HUES6 (cell line): ENCODE data around the gene RIPOR3.
"Not testable (repeated sequence)": the region's sequence is repeated elsewhere in the genome, so short reads cannot be mapped to it uniquely, and the experiment has no call there.

Experiments used
- H3K27ac ChIP-seq: 2 replicates; pipeline ENCODE4 v1.7.0; 2013; ENCODE audit warnings: low read depth, mild to moderate bottlenecking, low read length, inconsistent platforms
- H3K27me3 ChIP-seq: 2 replicates; pipeline ENCODE4 v1.6.1; 2013; ENCODE audit warnings: low read length; ENCODE audit not compliant: control insufficient read depth, insufficient read depth
- H3K36me3 ChIP-seq: 2 replicates; pipeline ENCODE4 v1.6.1; 2013; ENCODE audit warnings: low read length; ENCODE audit not compliant: control insufficient read depth, insufficient read depth
- H3K4me1 ChIP-seq: 2 replicates; pipeline ENCODE4 v1.6.1; 2013; ENCODE audit warnings: low read length; ENCODE audit not compliant: control insufficient read depth, insufficient read depth
- H3K4me3 ChIP-seq: 2 replicates; pipeline ENCODE4 v1.5.1; 2013; ENCODE audit warnings: low read depth, low read length
- H3K9ac ChIP-seq: one replicate; pipeline ENCODE4 v1.6.1; 2013; ENCODE audit warnings: mild to moderate bottlenecking, low read length
- H3K9me3 ChIP-seq: 2 replicates; pipeline ENCODE4 v1.6.1; 2013; ENCODE audit warnings: low read depth, low read length; ENCODE audit not compliant: control insufficient read depth, insufficient read depth

RIPOR3 gene

GRCh38 chr20:50682947-50683530 is 8.3 kb downstream of the RIPOR3 start:
- no peak overlapping the region for H3K27ac ChIP-seq
- H3K4me3 ChIP-seq: no peak overlapping the region
- H3K9me3 ChIP-seq: no peaks in the 10 kb centered on the region
- no peaks in the 10 kb centered on the region for H3K27me3 ChIP-seq
- H3K4me1 ChIP-seq: peaks cover 4% of the 10 kb centered on the region; the same call in 1 of the 2 replicates
- no peak overlapping the region for H3K9ac ChIP-seq
- no peaks in the 10 kb centered on the region for H3K36me3 ChIP-seq

- H3K36me3 ChIP-seq: no peaks in the 10 kb centered on the region
- no peak overlapping the region for H3K4me3 ChIP-seq
- peaks cover 2% of the 10 kb centered on the region; the same call in 1 of the 2 replicates for H3K4me1 ChIP-seq
- H3K9me3 ChIP-seq: no peaks in the 10 kb centered on the region
- no peaks in the 10 kb centered on the region for H3K27me3 ChIP-seq
- no peak overlapping the region for H3K27ac ChIP-seq
- no peak overlapping the region for H3K9ac ChIP-seq
Measured at GRCh38 chr20:50682065-50682464, 9.3 kb downstream of the RIPOR3 start.

GRCh38 chr20:50681359-50682064 is 9.8 kb downstream of the RIPOR3 start:
- Histone ChIP-seq H3K27ac (no peak overlapping the region), H3K4me1 (no peaks in the 10 kb centered on the region), H3K9ac (no peak overlapping the region), H3K36me3 (no peaks in the 10 kb centered on the region), H3K27me3 (no peaks in the 10 kb centered on the region), H3K9me3 (no peaks in the 10 kb centered on the region), H3K4me3 (no peak overlapping the region)

- H3K9me3 ChIP-seq: no peaks in the 10 kb centered on the region
- no peaks in the 10 kb centered on the region for H3K27me3 ChIP-seq
- H3K4me1 ChIP-seq: peaks cover 7% of the 10 kb centered on the region; the same call in 1 of the 2 replicates
- H3K4me3 ChIP-seq: no peak overlapping the region
- no peak overlapping the region for H3K27ac ChIP-seq
- no peak overlapping the region for H3K9ac ChIP-seq
- no peaks in the 10 kb centered on the region for H3K36me3 ChIP-seq
Measured at GRCh38 chr20:50680105-50680960, 11.0 kb downstream of the RIPOR3 start.

- no peak overlapping the region for H3K9ac ChIP-seq
- no peaks in the 10 kb centered on the region for H3K27me3 ChIP-seq
- no peaks in the 10 kb centered on the region for H3K36me3 ChIP-seq
- no peak overlapping the region for H3K27ac ChIP-seq
- H3K4me1 ChIP-seq: peaks cover 7% of the 10 kb centered on the region; the same call in 1 of the 2 replicates
- H3K9me3 ChIP-seq: no peaks in the 10 kb centered on the region
- H3K4me3 ChIP-seq: no peak overlapping the region
Measured at GRCh38 chr20:50679753-50680104, 11.6 kb downstream of the RIPOR3 start.

GRCh38 chr20:50678169-50678898 is 13.0 kb downstream of the RIPOR3 start:
- Histone ChIP-seq H3K4me3 (no peak overlapping the region), H3K27me3 (no peaks in the 10 kb centered on the region), H3K4me1 (peaks cover 7% of the 10 kb centered on the region; the same call in 1 of the 2 replicates), H3K9me3 (no peaks in the 10 kb centered on the region), H3K27ac (no peak overlapping the region), H3K36me3 (no peaks in the 10 kb centered on the region), H3K9ac (no peak overlapping the region)

GRCh38 chr20:50676858-50677257 is 14.5 kb downstream of the RIPOR3 start:
- Histone ChIP-seq H3K27ac (no peak overlapping the region), H3K4me3 (no peak overlapping the region), H3K4me1 (peaks cover 7% of the 10 kb centered on the region; the same call in 1 of the 2 replicates), H3K27me3 (no peaks in the 10 kb centered on the region), H3K9me3 (no peaks in the 10 kb centered on the region), H3K9ac (no peak overlapping the region), H3K36me3 (no peaks in the 10 kb centered on the region)

- H3K36me3 ChIP-seq, H3K27me3 ChIP-seq, H3K9me3 ChIP-seq, H3K4me3 ChIP-seq, H3K9ac ChIP-seq, H3K27ac ChIP-seq, H3K4me1 ChIP-seq: not testable (repeated sequence)
Measured at GRCh38 chr20:50676377-50676731, 15.0 kb downstream of the RIPOR3 start.

- Histone ChIP-seq H3K9me3 (no peaks in the 10 kb centered on the region), H3K36me3 (no peaks in the 10 kb centered on the region), H3K4me3 (no peak overlapping the region), H3K27me3 (no peaks in the 10 kb centered on the region), H3K9ac (no peak overlapping the region), H3K27ac (no peak overlapping the region), H3K4me1 (peaks cover 7% of the 10 kb centered on the region; the same call in 1 of the 2 replicates)
Measured at GRCh38 chr20:50675671-50676376, 15.5 kb downstream of the RIPOR3 start.

GRCh38 chr20:50674138-50674825 is 17.1 kb downstream of the RIPOR3 start:
- Histone ChIP-seq H3K9me3 (no peaks in the 10 kb centered on the region), H3K27ac (no peak overlapping the region), H3K9ac (no peak overlapping the region), H3K4me3 (no peak overlapping the region), H3K36me3 (no peaks in the 10 kb centered on the region), H3K4me1 (peaks cover 11% of the 10 kb centered on the region), H3K27me3 (no peaks in the 10 kb centered on the region)
